Measurements from ENCODE around the gene RASAL2.
A peak's percentile ranks its signal among the peaks of the same experiment; 100 is the strongest.

The RASAL2 gene

DNA sequence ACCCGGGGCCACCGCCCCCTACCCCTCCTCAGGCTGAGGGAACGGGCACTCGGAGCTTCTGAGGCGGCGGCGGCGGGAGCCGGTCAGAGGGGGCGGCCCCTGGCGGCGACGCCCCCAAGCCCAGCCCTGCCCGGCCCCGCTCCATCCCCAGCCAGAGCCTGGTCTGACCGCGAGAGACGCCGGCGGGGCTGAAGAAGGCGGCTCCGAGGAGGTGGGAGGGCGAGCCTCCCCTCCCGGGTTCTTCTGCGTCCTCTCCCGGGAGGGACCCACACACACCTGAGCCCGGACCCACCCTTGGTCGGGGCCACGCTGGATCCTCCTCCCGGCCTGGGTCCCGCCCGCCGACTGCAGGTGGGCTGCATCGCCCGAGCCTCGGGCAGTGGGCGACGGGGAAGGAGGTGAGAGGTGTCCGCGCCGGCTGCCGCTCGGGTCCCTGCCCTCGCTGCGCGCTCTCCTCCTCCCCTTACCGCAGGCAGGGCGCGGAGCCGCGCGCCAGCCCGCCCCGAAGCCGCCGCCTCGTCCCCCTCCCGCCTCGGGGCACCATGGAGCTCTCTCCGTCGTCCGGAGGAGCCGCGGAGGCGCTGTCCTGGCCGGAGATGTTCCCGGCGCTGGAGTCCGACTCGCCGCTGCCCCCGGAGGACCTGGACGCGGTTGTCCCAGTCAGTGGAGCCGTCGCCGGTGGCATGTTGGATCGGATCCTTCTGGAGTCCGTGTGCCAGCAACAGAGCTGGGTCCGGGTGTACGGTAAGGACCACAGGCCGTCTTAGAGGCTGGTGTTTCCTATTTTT, at the start of gene RASAL2:
Gene RASAL2 (plus strand): TSS at position 154 of the 788 bp plus-strand sequence. CDS start 389 bp downstream, at position 543.
- peak within 1 kb of the TSS; percentile 79 for H3K4me3 ChIP-seq (ENCODE audit: low read length)
- TF ChIP-seq, protein P1, sequence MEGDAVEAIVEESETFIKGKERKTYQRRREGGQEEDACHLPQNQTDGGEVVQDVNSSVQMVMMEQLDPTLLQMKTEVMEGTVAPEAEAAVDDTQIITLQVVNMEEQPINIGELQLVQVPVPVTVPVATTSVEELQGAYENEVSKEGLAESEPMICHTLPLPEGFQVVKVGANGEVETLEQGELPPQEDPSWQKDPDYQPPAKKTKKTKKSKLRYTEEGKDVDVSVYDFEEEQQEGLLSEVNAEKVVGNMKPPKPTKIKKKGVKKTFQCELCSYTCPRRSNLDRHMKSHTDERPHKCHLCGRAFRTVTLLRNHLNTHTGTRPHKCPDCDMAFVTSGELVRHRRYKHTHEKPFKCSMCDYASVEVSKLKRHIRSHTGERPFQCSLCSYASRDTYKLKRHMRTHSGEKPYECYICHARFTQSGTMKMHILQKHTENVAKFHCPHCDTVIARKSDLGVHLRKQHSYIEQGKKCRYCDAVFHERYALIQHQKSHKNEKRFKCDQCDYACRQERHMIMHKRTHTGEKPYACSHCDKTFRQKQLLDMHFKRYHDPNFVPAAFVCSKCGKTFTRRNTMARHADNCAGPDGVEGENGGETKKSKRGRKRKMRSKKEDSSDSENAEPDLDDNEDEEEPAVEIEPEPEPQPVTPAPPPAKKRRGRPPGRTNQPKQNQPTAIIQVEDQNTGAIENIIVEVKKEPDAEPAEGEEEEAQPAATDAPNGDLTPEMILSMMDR (IDR thresholded peaks at IDR 0.05; ENCODE audit: low read depth, low read length), result no peak; the same call in 1 of the 2 replicates
- TF ChIP-seq EZH2phosphoT487 (IDR thresholded peaks at IDR 0.05; ENCODE audit: low read depth), result no peak
- H2AFZ ChIP-seq (ENCODE audit: low read depth, low read length), result peak within 1 kb of the TSS; percentile 94
- no peak within 1 kb of the TSS for H3K27ac ChIP-seq (ENCODE audit: low read length)
- no peaks in the 10 kb centered on the region for H3K9me3 ChIP-seq (ENCODE audit: insufficient read depth, low read length)
- peak within 1 kb of the TSS; percentile 74 for H3K9ac ChIP-seq (ENCODE audit: low read length)
- H3K27me3 ChIP-seq (ENCODE audit: low read depth, low read length), result no peaks in the 10 kb centered on the region
- H3K4me1 ChIP-seq (ENCODE audit: low read length), result peaks cover 17% of the 10 kb centered on the region
- no peaks in the 10 kb centered on the region for H3K79me2 ChIP-seq (ENCODE audit: low read length)
- no peaks in the 10 kb centered on the region for H3K36me3 ChIP-seq (replicated peaks; ENCODE audit: low read depth, low read length)
- H3K4me2 ChIP-seq (ENCODE audit: low read length), result peak within 1 kb of the TSS; percentile 76
- H4K20me1 ChIP-seq (ENCODE audit: insufficient read depth, low read length), result no peaks in the 10 kb centered on the region

DNA sequence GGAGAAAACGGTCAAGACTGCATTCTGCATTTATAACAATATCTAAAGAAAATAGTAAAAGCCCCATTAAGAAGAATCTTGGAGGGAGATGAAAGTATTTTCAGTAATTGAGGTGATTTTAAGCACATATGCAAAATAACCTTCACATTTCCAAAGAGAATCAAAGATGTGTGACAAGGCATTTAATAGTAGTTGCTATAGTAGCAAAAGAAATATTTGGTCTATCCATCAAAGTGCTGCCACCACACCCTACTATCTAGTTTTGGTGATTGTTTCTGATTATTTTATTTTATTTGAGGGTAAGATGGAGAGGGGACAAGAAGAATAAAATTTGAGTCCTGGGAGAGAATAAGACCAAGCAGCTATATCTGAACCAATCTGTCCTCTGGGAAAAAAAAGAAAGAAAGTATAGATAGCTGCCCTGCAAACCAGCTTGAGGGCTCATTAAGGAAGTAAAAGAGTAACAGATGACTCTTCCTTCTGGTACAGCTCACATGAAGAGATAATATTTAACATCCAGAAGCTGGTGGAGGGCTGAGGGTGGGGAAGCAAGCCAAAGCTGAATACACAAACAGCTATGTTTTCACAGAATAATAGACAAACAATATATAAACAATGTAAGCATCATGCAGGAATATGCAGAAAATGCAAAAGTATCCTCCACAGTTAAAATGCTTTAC, 47.2 kb upstream of the RASAL2 start:
- TF ChIP-seq EZH2phosphoT487 (IDR thresholded peaks at IDR 0.05; ENCODE audit: low read depth), result no peak
- Histone ChIP-seq H3K27ac (ENCODE audit: low read length) (no peak overlapping the region), H3K4me2 (ENCODE audit: low read length) (peak overlapping the region; percentile 42), H3K79me2 (ENCODE audit: low read length) (no peaks in the 10 kb centered on the region), H3K36me3 (replicated peaks; ENCODE audit: low read depth, low read length) (no peaks in the 10 kb centered on the region), H3K27me3 (ENCODE audit: low read depth, low read length) (no peaks in the 10 kb centered on the region), H3K9ac (ENCODE audit: low read length) (no peak overlapping the region), H2AFZ (ENCODE audit: low read depth, low read length) (no peak overlapping the region; the same call in 1 of the 2 replicates), H4K20me1 (ENCODE audit: insufficient read depth, low read length) (no peaks in the 10 kb centered on the region), H3K4me1 (ENCODE audit: low read length) (peaks cover 12% of the 10 kb centered on the region), H3K9me3 (ENCODE audit: insufficient read depth, low read length) (0 out of 2 replicates have a peak, but pooled peaks cover 3% of the 10 kb centered on the region), H3K4me3 (ENCODE audit: low read length) (no peak overlapping the region)

DNA sequence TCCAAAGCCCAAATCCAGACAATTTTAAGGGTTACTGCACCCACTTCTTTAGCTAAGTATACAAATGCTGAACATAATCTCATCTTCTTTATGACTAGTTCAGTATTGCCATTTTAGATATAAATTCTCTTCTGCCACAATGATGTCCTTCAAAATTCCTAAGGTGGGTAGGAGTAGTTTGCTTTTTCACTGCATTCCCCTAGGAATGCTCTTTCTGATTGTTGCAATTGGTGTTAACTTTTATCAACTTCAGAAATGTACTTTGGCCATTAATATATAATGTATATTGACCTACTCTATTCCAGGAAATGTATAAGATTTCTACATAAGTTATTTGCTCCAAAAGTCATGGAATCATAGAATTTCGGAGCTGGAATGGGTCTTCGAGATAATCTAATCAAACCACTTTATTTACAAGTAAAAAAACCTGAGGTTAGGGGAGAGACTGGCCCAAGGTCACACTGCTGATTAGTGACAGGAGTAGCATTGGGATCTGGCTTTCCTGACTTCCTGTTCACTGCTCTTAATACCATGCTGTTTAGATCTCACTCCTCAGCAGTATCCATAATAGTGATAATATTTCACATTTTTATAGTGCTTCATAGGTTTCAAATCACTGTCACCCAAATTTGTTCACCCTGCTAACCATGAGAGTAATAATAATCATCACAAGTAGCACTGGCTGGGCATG, 46.4 kb upstream of the RASAL2 start:
- Histone ChIP-seq H3K4me3 (ENCODE audit: low read length) (no peak overlapping the region), H3K9me3 (ENCODE audit: insufficient read depth, low read length) (0 out of 2 replicates have a peak, but pooled peaks cover 3% of the 10 kb centered on the region), H4K20me1 (ENCODE audit: insufficient read depth, low read length) (no peaks in the 10 kb centered on the region), H3K4me1 (ENCODE audit: low read length) (peaks cover 12% of the 10 kb centered on the region), H3K36me3 (replicated peaks; ENCODE audit: low read depth, low read length) (no peaks in the 10 kb centered on the region), H3K27me3 (ENCODE audit: low read depth, low read length) (no peaks in the 10 kb centered on the region), H3K27ac (ENCODE audit: low read length) (no peak overlapping the region), H3K9ac (ENCODE audit: low read length) (no peak overlapping the region), H3K4me2 (ENCODE audit: low read length) (peak overlapping the region; percentile 42), H3K79me2 (ENCODE audit: low read length) (no peaks in the 10 kb centered on the region), H2AFZ (ENCODE audit: low read depth, low read length) (no peak overlapping the region; the same call in 1 of the 2 replicates)
- no peak for TF ChIP-seq EZH2phosphoT487 (IDR thresholded peaks at IDR 0.05; ENCODE audit: low read depth)
- TF ChIP-seq, protein P1 (IDR thresholded peaks at IDR 0.05; ENCODE audit: low read depth, low read length), result no peak

DNA sequence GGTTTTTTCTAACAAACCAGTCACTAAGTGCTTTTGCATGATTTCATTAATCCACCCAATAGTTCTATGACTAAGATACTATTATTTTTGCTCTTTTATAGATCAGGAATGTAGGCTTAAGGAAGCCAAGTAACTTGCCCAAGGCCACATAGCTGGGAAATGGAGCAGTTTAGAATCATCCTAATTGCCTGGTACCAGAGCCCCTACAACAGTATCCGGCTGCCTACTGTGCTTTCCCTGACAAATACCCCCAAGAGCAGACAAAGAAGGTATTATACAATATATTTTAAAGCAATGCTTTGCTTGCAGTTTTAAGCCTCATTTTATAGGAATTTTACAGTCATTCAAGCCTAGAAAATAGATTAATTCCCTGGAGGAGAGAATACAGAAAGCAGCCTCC, 45.5 kb upstream of the RASAL2 start:
- Histone ChIP-seq H2AFZ (ENCODE audit: low read depth, low read length) (no peak overlapping the region), H3K4me3 (ENCODE audit: low read length) (no peak overlapping the region), H3K4me2 (ENCODE audit: low read length) (no peak overlapping the region), H3K36me3 (replicated peaks; ENCODE audit: low read depth, low read length) (no peaks in the 10 kb centered on the region), H3K9ac (ENCODE audit: low read length) (no peak overlapping the region), H3K27me3 (ENCODE audit: low read depth, low read length) (no peaks in the 10 kb centered on the region), H3K4me1 (ENCODE audit: low read length) (peaks cover 12% of the 10 kb centered on the region), H4K20me1 (ENCODE audit: insufficient read depth, low read length) (no peaks in the 10 kb centered on the region), H3K27ac (ENCODE audit: low read length) (no peak overlapping the region), H3K79me2 (ENCODE audit: low read length) (no peaks in the 10 kb centered on the region), H3K9me3 (ENCODE audit: insufficient read depth, low read length) (0 out of 2 replicates have a peak, but pooled peaks cover 3% of the 10 kb centered on the region)
- TF ChIP-seq, protein P1 (IDR thresholded peaks at IDR 0.05; ENCODE audit: low read depth, low read length), result no peak
- TF ChIP-seq EZH2phosphoT487 (IDR thresholded peaks at IDR 0.05; ENCODE audit: low read depth), result no peak
